MM.1S (cell line): ENCODE data around the gene DMGDH.
"Not testable (repeated sequence)": the region's sequence is repeated elsewhere in the genome, so short reads cannot be mapped to it uniquely, and the experiment has no call there.

Experiments
- CTCF ChIP-seq: fragments of 300-600 bp; sonication (generic); IDR thresholded peaks from 2 replicates; pipeline ENCODE4 v1.5.1; 2016; ENCODE audit warnings: antibody characterized with exemption, low read length, mixed read lengths
- EZH2 ChIP-seq: fragments of 300-600 bp; sonication (generic); optimal IDR thresholded peaks from 2 replicates; pipeline ENCODE3; 2017; ENCODE audit warnings: low read depth, mild to moderate bottlenecking, antibody characterized with exemption, low read length, mixed read lengths

- TF ChIP-seq CTCF, EZH2: not testable (repeated sequence)
These were observed 86.3 kb downstream of the DMGDH start for GRCh38 chr5:78983194-78983593.
